ENCODE measurements around the gene ZDHHC4.
"Not testable (repeated sequence)": the region's sequence is repeated elsewhere in the genome, so short reads cannot be mapped to it uniquely, and the experiment has no call there.

Gene ZDHHC4

DNA sequence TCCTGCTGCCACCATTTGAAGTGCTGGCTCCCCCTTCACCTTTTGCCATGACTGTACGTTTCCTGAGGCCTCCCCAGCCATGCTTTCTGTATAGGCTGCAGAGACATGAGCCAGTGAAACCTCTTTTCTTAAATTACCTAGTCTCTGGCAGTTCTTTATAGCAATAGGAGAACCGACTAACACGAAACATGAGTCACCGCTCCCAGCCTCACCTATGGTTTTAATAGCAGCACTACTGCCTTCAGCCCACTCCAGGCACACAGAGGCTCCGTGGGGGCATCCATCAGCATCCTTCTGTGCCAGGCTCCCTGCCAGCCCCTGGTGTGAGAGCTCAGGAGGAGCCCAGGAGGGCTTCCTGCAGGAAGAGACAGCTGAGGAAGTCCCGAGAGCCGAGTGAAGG is 54.4 kb downstream of the ZDHHC4 start:
- Histone ChIP-seq H3K4me1 (ENCODE audit: control insufficient read depth, insufficient read depth, low read depth, low read length) (peaks cover 6% of the 10 kb centered on the region), H3K4me3 (ENCODE audit: insufficient read depth in 1 of 2, low read depth in 1 of 2, low read length in 2 of 2) (no peak overlapping the region), H2BK15ac (ENCODE audit: low read depth, poor library complexity, severe bottlenecking) (no peak overlapping the region), H3K23ac (ENCODE audit: low read length in 2 of 2) (no peak overlapping the region), H3K4me2 (ENCODE audit: low read length, poor library complexity, severe bottlenecking) (no peak overlapping the region), H3K14ac (ENCODE audit: low read length in 2 of 2) (no peak overlapping the region), H3K27ac (ENCODE audit: low read length, poor library complexity, severe bottlenecking) (no peak overlapping the region), H2AFZ (ENCODE audit: low read depth, low read length) (no peak overlapping the region), H3K9me3 (ENCODE audit: control insufficient read depth, low read length) (no peaks in the 10 kb centered on the region), H3K18ac (ENCODE audit: low read depth in 1 of 2, low read length in 2 of 2) (no peak overlapping the region), H2BK120ac (ENCODE audit: low read depth, low read length) (no peak overlapping the region), H2BK12ac (ENCODE audit: low read length in 2 of 2) (no peak overlapping the region), H2AK5ac (ENCODE audit: low read length, severe bottlenecking) (no peak overlapping the region), H2BK5ac (ENCODE audit: low read depth, low read length, poor library complexity, severe bottlenecking) (no peak overlapping the region), H3K9ac (ENCODE audit: low read length) (no peak overlapping the region), H4K8ac (ENCODE audit: low read length) (no peak overlapping the region), H4K91ac (ENCODE audit: low read length) (no peak overlapping the region), H3K79me1 (replicated peaks; ENCODE audit: low read length, poor library complexity, severe bottlenecking) (peaks cover 4% of the 10 kb centered on the region), H3K27me3 (ENCODE audit: control insufficient read depth in 1 of 2, insufficient read depth in 1 of 2, low read length in 2 of 2) (no peaks in the 10 kb centered on the region), H3K36me3 (ENCODE audit: control insufficient read depth in 1 of 2, insufficient read depth in 2 of 2, low read depth in 1 of 2, low read length in 2 of 2) (no peaks in the 10 kb centered on the region), H3K4ac (ENCODE audit: low read depth in 1 of 2, low read length in 2 of 2) (no peak overlapping the region)
- no peak for DNase-seq
- 80% methylated on average over 7 of the region's 7 CpGs for WGBS

GRCh38 chr7:6634021-6634420 is 56.8 kb downstream of the ZDHHC4 start:
- Histone ChIP-seq H2AK5ac (ENCODE audit: low read length, severe bottlenecking) (no peak overlapping the region), H3K14ac (ENCODE audit: low read length in 2 of 2) (no peak overlapping the region), H3K79me1 (replicated peaks; ENCODE audit: low read length, poor library complexity, severe bottlenecking) (peaks cover 15% of the 10 kb centered on the region), H3K27ac (ENCODE audit: low read length, poor library complexity, severe bottlenecking) (no peak overlapping the region), H4K91ac (ENCODE audit: low read length) (no peak overlapping the region), H2BK5ac (ENCODE audit: low read depth, low read length, poor library complexity, severe bottlenecking) (no peak overlapping the region), H3K36me3 (ENCODE audit: control insufficient read depth in 1 of 2, insufficient read depth in 2 of 2, low read depth in 1 of 2, low read length in 2 of 2) (no peaks in the 10 kb centered on the region), H3K4me1 (ENCODE audit: control insufficient read depth, insufficient read depth, low read depth, low read length) (peaks cover 21% of the 10 kb centered on the region), H3K27me3 (ENCODE audit: control insufficient read depth in 1 of 2, insufficient read depth in 1 of 2, low read length in 2 of 2) (no peaks in the 10 kb centered on the region), H3K18ac (ENCODE audit: low read depth in 1 of 2, low read length in 2 of 2) (no peak overlapping the region), H2BK120ac (ENCODE audit: low read depth, low read length) (no peak overlapping the region), H3K23ac (ENCODE audit: low read length in 2 of 2) (no peak overlapping the region), H3K9ac (ENCODE audit: low read length) (no peak overlapping the region), H3K4me3 (ENCODE audit: insufficient read depth in 1 of 2, low read depth in 1 of 2, low read length in 2 of 2) (no peak overlapping the region), H3K4me2 (ENCODE audit: low read length, poor library complexity, severe bottlenecking) (no peak overlapping the region), H2AFZ (ENCODE audit: low read depth, low read length) (no peak overlapping the region), H2BK15ac (ENCODE audit: low read depth, poor library complexity, severe bottlenecking) (no peak overlapping the region), H2BK12ac (ENCODE audit: low read length in 2 of 2) (no peak overlapping the region), H3K9me3 (ENCODE audit: control insufficient read depth, low read length) (no peaks in the 10 kb centered on the region), H3K4ac (ENCODE audit: low read depth in 1 of 2, low read length in 2 of 2) (no peak overlapping the region), H4K8ac (ENCODE audit: low read length) (no peak overlapping the region)
- 95% methylated on average over 7 of the region's 8 CpGs for WGBS
- DNase-seq, result no peak

DNA sequence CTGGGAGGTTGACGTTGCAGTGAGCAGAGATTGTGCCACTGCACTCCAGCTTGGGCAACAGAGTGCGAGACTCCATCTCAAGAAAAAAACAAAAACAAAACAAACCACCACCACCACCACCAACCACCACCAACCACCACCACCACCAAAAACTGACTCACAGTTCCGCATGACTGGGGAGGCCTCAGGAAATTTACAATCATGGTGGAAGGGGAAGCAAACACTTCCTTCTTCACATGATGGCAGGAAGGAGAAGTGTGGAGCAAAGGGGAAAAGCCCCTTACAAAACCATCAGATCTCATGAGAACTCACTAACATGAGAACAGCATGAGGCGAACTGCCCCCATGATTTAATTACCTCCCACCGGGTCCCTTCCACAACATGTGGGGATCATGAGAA is 57.7 kb downstream of the ZDHHC4 start:
- not testable (repeated sequence) for H2AFZ ChIP-seq (ENCODE audit: low read depth, low read length); H2AK5ac ChIP-seq (ENCODE audit: low read length, severe bottlenecking); H3K9me3 ChIP-seq (ENCODE audit: control insufficient read depth, low read length); DNase-seq; H3K4me2 ChIP-seq (ENCODE audit: low read length, poor library complexity, severe bottlenecking); H3K4ac ChIP-seq (ENCODE audit: low read depth in 1 of 2, low read length in 2 of 2); H4K91ac ChIP-seq (ENCODE audit: low read length); H4K8ac ChIP-seq (ENCODE audit: low read length); H2BK12ac ChIP-seq (ENCODE audit: low read length in 2 of 2); H3K23ac ChIP-seq (ENCODE audit: low read length in 2 of 2); H3K27me3 ChIP-seq (ENCODE audit: control insufficient read depth in 1 of 2, insufficient read depth in 1 of 2, low read length in 2 of 2); H3K36me3 ChIP-seq (ENCODE audit: control insufficient read depth in 1 of 2, insufficient read depth in 2 of 2, low read depth in 1 of 2, low read length in 2 of 2); H2BK15ac ChIP-seq (ENCODE audit: low read depth, poor library complexity, severe bottlenecking); H3K9ac ChIP-seq (ENCODE audit: low read length); H3K27ac ChIP-seq (ENCODE audit: low read length, poor library complexity, severe bottlenecking); H2BK5ac ChIP-seq (ENCODE audit: low read depth, low read length, poor library complexity, severe bottlenecking); H3K18ac ChIP-seq (ENCODE audit: low read depth in 1 of 2, low read length in 2 of 2); H3K14ac ChIP-seq (ENCODE audit: low read length in 2 of 2); H3K4me3 ChIP-seq (ENCODE audit: insufficient read depth in 1 of 2, low read depth in 1 of 2, low read length in 2 of 2); H2BK120ac ChIP-seq (ENCODE audit: low read depth, low read length)
- peaks cover 24% of the 10 kb centered on the region for H3K79me1 ChIP-seq (replicated peaks; ENCODE audit: low read length, poor library complexity, severe bottlenecking)
- 100% methylated on average over 5 of the region's 5 CpGs for WGBS
- peaks cover 23% of the 10 kb centered on the region for H3K4me1 ChIP-seq (ENCODE audit: control insufficient read depth, insufficient read depth, low read depth, low read length)

DNA sequence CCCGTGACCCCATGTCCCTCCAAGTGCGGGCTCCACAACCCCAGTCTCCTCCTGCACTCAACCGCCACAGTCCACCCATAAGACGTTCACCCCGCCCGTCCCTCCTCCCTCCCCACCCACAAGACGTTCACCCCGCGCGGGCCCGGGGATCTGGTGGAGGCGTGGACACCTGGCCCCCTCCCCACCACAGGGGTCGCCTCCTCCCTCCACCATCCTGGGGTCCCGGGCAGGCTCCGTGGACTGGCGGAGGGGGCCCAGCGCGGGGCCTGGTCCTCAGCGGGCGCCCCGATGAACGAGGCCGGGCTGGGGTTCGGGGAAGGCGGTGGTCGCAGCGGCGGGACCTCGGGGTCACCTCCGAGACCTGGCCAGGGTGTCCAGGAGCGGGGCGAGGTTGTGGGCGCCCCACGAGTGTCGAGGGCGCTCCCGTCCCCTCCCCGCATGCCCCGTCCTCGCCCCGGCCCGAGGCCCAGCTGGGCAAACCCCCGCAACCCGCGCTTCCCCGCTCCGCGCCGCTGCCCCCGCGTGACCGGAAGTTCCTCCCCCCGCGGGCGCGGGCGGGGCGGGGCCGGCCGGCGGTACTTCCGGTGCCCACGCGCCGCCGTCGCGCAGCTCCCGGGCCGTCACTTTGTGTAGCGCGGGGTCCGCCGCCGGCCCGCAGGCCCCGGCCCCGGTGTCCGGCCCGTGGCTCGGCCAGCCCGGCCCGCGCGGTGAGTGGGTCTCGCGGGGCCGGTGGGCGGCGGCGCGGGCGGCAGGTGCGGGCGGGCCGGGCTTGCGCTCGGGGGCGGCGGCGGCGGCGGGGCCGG is 59.7 kb downstream of the ZDHHC4 start, which contains the start of gene ZNF316:
TSS of gene ZNF316 (plus strand) at position 578 of the 803 bp plus-strand sequence. CDS start 5,092 bp downstream, outside the sequence.
- H3K4me1 ChIP-seq (ENCODE audit: control insufficient read depth, insufficient read depth, low read depth, low read length), result peaks cover 23% of the 10 kb centered on the region
- H2BK120ac ChIP-seq (ENCODE audit: low read depth, low read length), result peak within 1 kb of the TSS; percentile 89

More for the DNA sequence above, 59.7 kb downstream of the ZDHHC4 start, which contains the start of gene ZNF316:
- H2BK5ac ChIP-seq (ENCODE audit: low read depth, low read length, poor library complexity, severe bottlenecking), result peak within 1 kb of the TSS; percentile 36
- H3K4me3 ChIP-seq (ENCODE audit: insufficient read depth in 1 of 2, low read depth in 1 of 2, low read length in 2 of 2), result peak within 1 kb of the TSS; percentile 86 to 89
- peak within 1 kb of the TSS; percentile 90 for H3K9ac ChIP-seq (ENCODE audit: low read length)
- H3K27me3 ChIP-seq (ENCODE audit: control insufficient read depth in 1 of 2, insufficient read depth in 1 of 2, low read length in 2 of 2), result no peaks in the 10 kb centered on the region
- H3K4me2 ChIP-seq (ENCODE audit: low read length, poor library complexity, severe bottlenecking), result peak within 1 kb of the TSS; percentile 89
- peak within 1 kb of the TSS; percentile 88 for H4K91ac ChIP-seq (ENCODE audit: low read length)
- peak within 1 kb of the TSS in 1 of 2 experiments; percentile 97 for H3K23ac ChIP-seq (ENCODE audit: low read length in 2 of 2)
- peak within 1 kb of the TSS; percentile 53 for H2AFZ ChIP-seq (ENCODE audit: low read depth, low read length)
- peaks cover 15 to 28% of the 10 kb centered on the region in 2 experiments for H3K36me3 ChIP-seq (ENCODE audit: control insufficient read depth in 1 of 2, insufficient read depth in 2 of 2, low read depth in 1 of 2, low read length in 2 of 2)
- H2BK15ac ChIP-seq (ENCODE audit: low read depth, poor library complexity, severe bottlenecking), result peak within 1 kb of the TSS; percentile 98
- peaks cover 41% of the 10 kb centered on the region for H3K79me1 ChIP-seq (replicated peaks; ENCODE audit: low read length, poor library complexity, severe bottlenecking)
- peak within 1 kb of the TSS in 1 of 2 experiments; percentile 40 for H2BK12ac ChIP-seq (ENCODE audit: low read length in 2 of 2)
- WGBS, result 2% methylated on average over 58 of the region's 104 CpGs
- peak; percentile 41 for DNase-seq
- peak within 1 kb of the TSS; percentile 93 for H4K8ac ChIP-seq (ENCODE audit: low read length)
- no peak within 1 kb of the TSS for H3K27ac ChIP-seq (ENCODE audit: low read length, poor library complexity, severe bottlenecking)
- H3K4ac ChIP-seq (ENCODE audit: low read depth in 1 of 2, low read length in 2 of 2), result peak within 1 kb of the TSS; percentile 95
- H3K14ac ChIP-seq (ENCODE audit: low read length in 2 of 2), result peak within 1 kb of the TSS in 1 of 2 experiments; percentile 98
- H2AK5ac ChIP-seq (ENCODE audit: low read length, severe bottlenecking), result peak within 1 kb of the TSS; percentile 39
- H3K9me3 ChIP-seq (ENCODE audit: control insufficient read depth, low read length), result no peaks in the 10 kb centered on the region
- H3K18ac ChIP-seq (ENCODE audit: low read depth in 1 of 2, low read length in 2 of 2), result peak within 1 kb of the TSS; percentile 92 to 96
